ENCODE results near the gene TNFAIP8L1. TPM values are rescaled to one million over a fixed set of nuclear protein-coding genes. Genes with fewer than 3 reads are reported as not detected.

Gene TNFAIP8L1
- total RNA-seq, 4 donors from 2014 or later = 1.5 to 7.0 (median 2.1) TPM

- TF ChIP-seq CTCF (IDR thresholded peaks at IDR 0.05; ENCODE audit: low read depth) = no peak
Measured at GRCh38 chr19:4602173-4602788, 37.0 kb upstream of the TNFAIP8L1 start.

DNA sequence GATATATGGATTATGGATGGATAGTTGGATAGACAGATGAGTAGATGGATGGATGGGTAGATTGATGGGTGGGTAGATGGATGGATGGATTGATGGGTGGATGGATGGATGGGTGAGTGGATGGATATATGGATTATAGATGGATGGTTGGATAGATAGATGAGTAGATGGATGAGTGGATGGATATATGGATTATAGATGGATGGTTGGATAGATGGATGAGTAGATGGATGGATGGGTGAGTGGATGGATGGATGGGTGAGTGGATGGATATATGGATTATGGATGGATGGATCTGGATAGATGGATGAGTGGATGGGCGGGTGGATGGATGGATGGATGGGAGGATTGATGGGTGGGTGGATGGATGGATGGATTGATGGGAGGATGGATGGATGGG is 36.4 kb upstream of the TNFAIP8L1 start:
- TF ChIP-seq CTCF (IDR thresholded peaks at IDR 0.05; ENCODE audit: low read depth) = no peak

DNA sequence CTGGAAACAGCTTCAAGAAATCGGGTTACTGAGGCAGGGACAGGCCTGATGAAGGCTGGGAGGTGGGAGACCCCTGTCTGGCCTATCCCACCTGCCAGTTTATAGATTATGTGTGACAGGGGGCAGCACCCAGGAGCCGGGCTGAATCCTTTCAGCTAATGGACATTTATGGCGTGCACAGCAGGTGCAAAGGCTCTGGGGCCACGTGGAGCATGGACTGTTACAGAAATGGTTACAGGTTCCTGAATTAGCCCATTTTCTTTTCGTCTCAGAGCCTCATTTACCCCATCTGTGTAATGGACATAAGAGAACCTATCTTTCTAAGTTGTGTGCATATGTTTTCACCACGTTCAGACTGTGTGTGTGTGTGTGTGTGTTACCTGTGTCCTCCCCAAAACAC is 34.4 kb upstream of the TNFAIP8L1 start:
- no peak for TF ChIP-seq CTCF (IDR thresholded peaks at IDR 0.05; ENCODE audit: low read depth)

DNA sequence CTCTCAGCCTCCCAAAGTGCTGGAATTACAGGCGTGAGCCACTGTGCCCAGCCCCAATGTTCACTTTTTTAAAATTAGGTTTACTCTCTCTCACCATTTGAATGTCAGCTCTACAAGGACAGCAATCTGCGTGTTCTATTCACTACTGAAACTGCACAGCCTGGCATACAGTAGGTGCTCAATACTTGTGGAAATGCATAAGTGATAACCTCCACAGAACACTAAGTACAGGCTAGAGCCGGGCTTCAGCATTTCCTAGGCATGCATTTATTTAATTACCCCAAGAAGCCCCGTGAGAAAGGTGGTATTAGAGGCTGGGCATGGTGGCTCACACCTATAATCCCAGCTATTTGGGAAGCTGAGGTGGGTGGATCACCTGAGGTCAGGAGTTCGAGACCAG is 33.1 kb upstream of the TNFAIP8L1 start:
- TF ChIP-seq CTCF (IDR thresholded peaks at IDR 0.05; ENCODE audit: low read depth) = no peak

GRCh38 chr19:4606921-4607678 is 32.2 kb upstream of the TNFAIP8L1 start:
- no peak for TF ChIP-seq CTCF (IDR thresholded peaks at IDR 0.05; ENCODE audit: low read depth)

- TF ChIP-seq CTCF (IDR thresholded peaks at IDR 0.05; ENCODE audit: low read depth) = no peak
Measured at GRCh38 chr19:4609878-4610511, 29.3 kb upstream of the TNFAIP8L1 start.

DNA sequence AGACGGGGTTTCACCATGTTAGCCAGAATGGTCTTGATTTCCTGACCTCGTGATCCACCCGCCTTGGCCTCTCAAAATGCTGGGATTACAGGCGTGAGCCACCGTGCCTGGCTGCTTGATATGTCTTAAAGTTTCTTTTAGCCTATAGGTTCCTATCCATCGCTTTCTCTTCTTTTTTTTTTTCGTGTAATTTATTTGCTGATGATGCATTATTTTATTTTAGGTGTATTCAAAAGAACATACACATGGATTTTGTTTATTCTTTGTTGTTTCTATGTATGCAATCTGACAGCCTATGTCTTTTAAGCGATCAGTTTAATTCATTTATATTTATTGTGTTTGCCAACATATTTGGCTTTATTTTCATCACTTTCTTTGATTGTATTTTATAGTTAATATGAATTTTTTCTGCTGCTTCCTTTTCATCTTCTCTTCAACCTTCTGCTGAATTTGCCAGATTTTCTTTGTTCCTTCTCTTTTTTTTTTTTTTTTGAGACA is 26.0 kb upstream of the TNFAIP8L1 start:
- no peak for TF ChIP-seq CTCF (IDR thresholded peaks at IDR 0.05; ENCODE audit: low read depth)

Measured in subcutaneous adipose tissue (tissue), 4 donors.